Neural cell (in vitro differentiated cells): ENCODE measurements around the gene OGDH. TPM values are rescaled to one million over a fixed set of nuclear protein-coding genes. Genes with fewer than 3 reads are reported as not detected.

Experiments used
- H2AFZ ChIP-seq: fragments of 200-600, 300-800 bp; sonication (generic), shearing (Covaris generic); 2 replicates; pipeline ENCODE4 v1.6.0; 2014; ENCODE audit warnings: low read depth, mild to moderate bottlenecking, antibody characterized with exemption, low read length, moderate library complexity
- H3F3A ChIP-seq: fragments of 200-600 bp; shearing (Covaris generic); 2 replicates; pipeline ENCODE4 v1.6.1; 2016; ENCODE audit warnings: mild to moderate bottlenecking, moderate library complexity, mixed read lengths, antibody characterized with exemption, low read length; ENCODE audit not compliant: insufficient read depth, poor library complexity, severe bottlenecking
- H3K27ac ChIP-seq: fragments of 200-600, 300-800 bp; sonication (generic), shearing (Covaris generic); 2 replicates; pipeline ENCODE4 v1.5.1; 2014; ENCODE audit warnings: mild to moderate bottlenecking, low read length, moderate library complexity
- H3K27me3 ChIP-seq: fragments of 300-800, 200-600 bp; sonication (generic), shearing (Covaris generic); 2 replicates; pipeline ENCODE4 v1.6.0; 2014; ENCODE audit warnings: mild to moderate bottlenecking, low read depth, low read length, moderate library complexity; ENCODE audit not compliant: insufficient read depth
- H3K36me3 ChIP-seq: fragments of 300-800, 200-600 bp; sonication (generic), shearing (Covaris generic); 2 replicates; pipeline ENCODE4 v1.5.1; 2014; ENCODE audit warnings: mild to moderate bottlenecking, antibody characterized with exemption, low read length, moderate library complexity; ENCODE audit not compliant: insufficient read depth
- H3K4me2 ChIP-seq: fragments of 300-800, 200-600 bp; sonication (generic), shearing (Covaris generic); 2 replicates; pipeline ENCODE4 v1.6.0; 2014; ENCODE audit warnings: mild to moderate bottlenecking, low read length
- H3K4me3 ChIP-seq: fragments of 300-800, 200-600 bp; sonication (generic), shearing (Covaris generic); 2 replicates; pipeline ENCODE4 v1.5.1; 2014; ENCODE audit warnings: mild to moderate bottlenecking, low read length, moderate library complexity
- H3K79me2 ChIP-seq: fragments of 200-600 bp; shearing (Covaris generic); replicated peaks from 2 replicates; pipeline ENCODE4 v1.6.0; 2014; ENCODE audit warnings: mild to moderate bottlenecking, low read length, moderate library complexity; ENCODE audit not compliant: insufficient read depth
- H3K9ac ChIP-seq: fragments of 300-800, 200-600 bp; sonication (generic), shearing (Covaris generic); 2 replicates; pipeline ENCODE4 v1.6.1; 2016; ENCODE audit warnings: mild to moderate bottlenecking, low read length, mixed read lengths
- H3K9me2 ChIP-seq: fragments of 200-600 bp; shearing (Covaris generic); 2 replicates; pipeline ENCODE4 v1.6.1; 2016; ENCODE audit warnings: mild to moderate bottlenecking, low read length, mixed read lengths; ENCODE audit not compliant: insufficient read depth
- H3K9me3 ChIP-seq: fragments of 200-600, 300-800 bp; sonication (generic), shearing (Covaris generic); 2 replicates; pipeline ENCODE4 v1.6.1; 2016; ENCODE audit warnings: mild to moderate bottlenecking, mixed run types, low read length, moderate library complexity, mixed read lengths
- H4K20me1 ChIP-seq: fragments of 200-600 bp; shearing (Covaris generic); 2 replicates; pipeline ENCODE4 v1.6.1; 2016; ENCODE audit warnings: mild to moderate bottlenecking, mixed run types; ENCODE audit not compliant: insufficient read depth
- CTCF ChIP-seq: fragments of 450-650 bp; IDR thresholded peaks from 2 replicates; pipeline ENCODE4 v1.5.1; 2014; ENCODE audit warnings: antibody characterized with exemption, mild to moderate bottlenecking, moderate library complexity; ENCODE audit not compliant: poor library complexity, severe bottlenecking
- EP300 ChIP-seq: fragments of 450-650 bp; conservative IDR thresholded peaks from 2 replicates; pipeline ENCODE4 v1.6.1; 2014; ENCODE audit warnings: antibody characterized with exemption, mild to moderate bottlenecking, moderate library complexity; ENCODE audit not compliant: poor library complexity, severe bottlenecking
- EZH2 ChIP-seq: fragments of 200-600, 300-800 bp; shearing (Covaris generic), sonication (generic); IDR thresholded peaks from 2 replicates; pipeline ENCODE4 v1.6.1; 2014; ENCODE audit warnings: antibody characterized with exemption, low read length, borderline replicate concordance, mild to moderate bottlenecking; ENCODE audit not compliant: insufficient read depth, poor library complexity, severe bottlenecking
- MXI1 ChIP-seq: fragments of 450-650 bp; conservative IDR thresholded peaks from 2 replicates; pipeline ENCODE4 v1.6.1; 2014; ENCODE audit warnings: antibody characterized with exemption, mild to moderate bottlenecking; ENCODE audit not compliant: poor library complexity, severe bottlenecking
- POLR2AphosphoS5 ChIP-seq: IDR thresholded peaks from 2 replicates; pipeline ENCODE4 v1.6.1; 2012
- RAD21 ChIP-seq: fragments of 450-650 bp; conservative IDR thresholded peaks from 2 replicates; pipeline ENCODE4 v1.6.1; 2014; ENCODE audit warnings: antibody characterized with exemption, mild to moderate bottlenecking, moderate library complexity
- SMC3 ChIP-seq: fragments of 450-650 bp; conservative IDR thresholded peaks from 2 replicates; pipeline ENCODE4 v1.6.1; 2014; ENCODE audit warnings: antibody characterized with exemption, mild to moderate bottlenecking, moderate library complexity; ENCODE audit not compliant: poor library complexity
- TAF1 ChIP-seq: IDR thresholded peaks from 2 replicates; pipeline ENCODE4 v1.6.1; 2012; ENCODE audit warnings: low read depth
- polyA plus RNA-seq: library from polyadenylated mRNA; depleted of rRNA; stranded (reverse); fragments of >200 nt; gene quantifications from 2 replicates; pipeline ENCODE4 v1.2.3, GENCODE V29; 2014
- TF ChIP-seq, protein P1 (sequence below): IDR thresholded peaks from 2 replicates; pipeline ENCODE4 v1.6.1; 2012; ENCODE audit warnings: borderline replicate concordance

OGDH gene
- polyA plus RNA-seq, 1 donor from 2014 or later = 16.9 TPM

DNA sequence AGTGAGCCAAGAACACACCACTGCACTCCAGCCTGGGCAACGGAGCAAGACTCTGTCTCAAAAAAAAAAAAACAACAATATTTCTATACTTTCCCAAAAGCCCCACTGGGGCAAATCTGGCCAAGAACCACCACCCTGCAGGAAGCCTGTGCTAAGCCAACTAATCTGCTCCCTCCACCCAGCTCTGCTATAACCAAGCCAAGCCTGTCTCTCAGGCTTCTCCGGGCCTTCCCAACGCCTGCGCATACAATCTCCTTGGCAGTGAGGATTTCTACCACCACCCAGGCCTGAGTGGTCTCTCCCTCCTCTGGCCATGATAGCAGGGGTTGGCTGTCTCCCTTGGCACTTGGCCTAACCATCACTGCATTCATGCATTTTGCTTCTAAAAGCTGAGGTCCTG is 46.9 kb upstream of the OGDH start:
- Histone ChIP-seq H3K4me2 (no peak overlapping the region), H3K9ac (no peak overlapping the region), H3F3A (no peaks in the 10 kb centered on the region), H3K4me3 (no peak overlapping the region), H4K20me1 (no peaks in the 10 kb centered on the region), H3K9me2 (no peaks in the 10 kb centered on the region), H3K9me3 (no peaks in the 10 kb centered on the region), H3K27me3 (no peaks in the 10 kb centered on the region), H3K36me3 (no peaks in the 10 kb centered on the region), H2AFZ (no peak overlapping the region), H3K27ac (no peak overlapping the region), H3K79me2 (no peaks in the 10 kb centered on the region)
- no peak for TF ChIP-seq POLR2AphosphoS5
- no peak for TF ChIP-seq EP300
- TF ChIP-seq CTCF = no peak
- TF ChIP-seq MXI1 = no peak
- no peak for TF ChIP-seq EZH2
- no peak for TF ChIP-seq RAD21
- TF ChIP-seq, protein P1, sequence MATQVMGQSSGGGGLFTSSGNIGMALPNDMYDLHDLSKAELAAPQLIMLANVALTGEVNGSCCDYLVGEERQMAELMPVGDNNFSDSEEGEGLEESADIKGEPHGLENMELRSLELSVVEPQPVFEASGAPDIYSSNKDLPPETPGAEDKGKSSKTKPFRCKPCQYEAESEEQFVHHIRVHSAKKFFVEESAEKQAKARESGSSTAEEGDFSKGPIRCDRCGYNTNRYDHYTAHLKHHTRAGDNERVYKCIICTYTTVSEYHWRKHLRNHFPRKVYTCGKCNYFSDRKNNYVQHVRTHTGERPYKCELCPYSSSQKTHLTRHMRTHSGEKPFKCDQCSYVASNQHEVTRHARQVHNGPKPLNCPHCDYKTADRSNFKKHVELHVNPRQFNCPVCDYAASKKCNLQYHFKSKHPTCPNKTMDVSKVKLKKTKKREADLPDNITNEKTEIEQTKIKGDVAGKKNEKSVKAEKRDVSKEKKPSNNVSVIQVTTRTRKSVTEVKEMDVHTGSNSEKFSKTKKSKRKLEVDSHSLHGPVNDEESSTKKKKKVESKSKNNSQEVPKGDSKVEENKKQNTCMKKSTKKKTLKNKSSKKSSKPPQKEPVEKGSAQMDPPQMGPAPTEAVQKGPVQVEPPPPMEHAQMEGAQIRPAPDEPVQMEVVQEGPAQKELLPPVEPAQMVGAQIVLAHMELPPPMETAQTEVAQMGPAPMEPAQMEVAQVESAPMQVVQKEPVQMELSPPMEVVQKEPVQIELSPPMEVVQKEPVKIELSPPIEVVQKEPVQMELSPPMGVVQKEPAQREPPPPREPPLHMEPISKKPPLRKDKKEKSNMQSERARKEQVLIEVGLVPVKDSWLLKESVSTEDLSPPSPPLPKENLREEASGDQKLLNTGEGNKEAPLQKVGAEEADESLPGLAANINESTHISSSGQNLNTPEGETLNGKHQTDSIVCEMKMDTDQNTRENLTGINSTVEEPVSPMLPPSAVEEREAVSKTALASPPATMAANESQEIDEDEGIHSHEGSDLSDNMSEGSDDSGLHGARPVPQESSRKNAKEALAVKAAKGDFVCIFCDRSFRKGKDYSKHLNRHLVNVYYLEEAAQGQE = no peak
- TF ChIP-seq TAF1 = no peak

DNA sequence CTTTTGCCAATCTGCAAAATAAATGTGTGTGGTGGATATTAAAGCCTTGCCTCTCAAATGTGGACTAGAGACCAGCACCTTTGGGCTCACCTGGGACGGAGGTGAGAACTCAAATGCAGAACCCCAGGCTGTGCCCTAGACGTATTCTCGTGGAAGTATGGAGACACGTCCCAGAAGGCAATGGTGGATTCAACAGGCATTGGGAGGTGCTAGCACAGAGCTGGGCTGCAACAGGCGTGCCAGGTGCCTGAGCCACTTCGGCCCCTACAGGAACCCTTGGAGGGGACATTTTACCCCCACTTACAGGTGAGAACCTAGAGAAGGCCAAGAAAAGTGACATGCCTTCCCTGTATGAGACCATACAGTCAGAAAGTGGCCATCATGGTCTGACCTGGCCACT is 44.9 kb upstream of the OGDH start:
- Histone ChIP-seq H3K27ac (no peak overlapping the region), H3F3A (no peaks in the 10 kb centered on the region), H3K9ac (no peak overlapping the region)

More for the DNA sequence above, 44.9 kb upstream of the OGDH start:
- no peaks in the 10 kb centered on the region for H3K36me3 ChIP-seq
- H3K9me2 ChIP-seq = no peaks in the 10 kb centered on the region
- H3K4me2 ChIP-seq = no peak overlapping the region
- no peak overlapping the region for H2AFZ ChIP-seq
- H3K79me2 ChIP-seq = no peaks in the 10 kb centered on the region
- TF ChIP-seq, protein P1 = no peak
- no peak for TF ChIP-seq MXI1
- no peak for TF ChIP-seq EZH2
- no peak for TF ChIP-seq CTCF
- no peak for TF ChIP-seq TAF1
- no peak for TF ChIP-seq RAD21
- no peak for TF ChIP-seq SMC3
- no peak for TF ChIP-seq EP300
- TF ChIP-seq POLR2AphosphoS5 = no peak
- no peaks in the 10 kb centered on the region for H3K9me3 ChIP-seq
- H3K27me3 ChIP-seq = no peaks in the 10 kb centered on the region
- no peak overlapping the region for H3K4me3 ChIP-seq
- H4K20me1 ChIP-seq = no peaks in the 10 kb centered on the region
